GM23338 (cell line): ENCODE results near the gene FDXR. TPM values are rescaled to one million over a fixed set of nuclear protein-coding genes. Genes with fewer than 3 reads are reported as not detected.

Experiments
- ATAC-seq: fragments of 200-7000 bp; cut with Tn5 transposase; 3 replicates; pipeline ENCODE4 v1.9.1; 2020
- DNase-seq: peaks from one replicate; pipeline ENCODE4 v3.0.0-alpha.2; 2015; ENCODE audit warnings: low spot score
- H2AFZ ChIP-seq: fragments of 200-600 bp; sonication (generic); 2 replicates; pipeline ENCODE4 v1.8.0; 2016; ENCODE audit warnings: antibody characterized with exemption, mild to moderate bottlenecking, moderate library complexity
- H3F3A ChIP-seq: fragments of 200-600 bp; sonication (generic); replicated peaks from 2 replicates; pipeline ENCODE4 v1.8.0; 2017; ENCODE audit warnings: antibody characterized with exemption, mixed run types, low read depth
- H3K27ac ChIP-seq: fragments of 200-600 bp; sonication (generic); 2 replicates; pipeline ENCODE4 v1.6.1; 2016; ENCODE audit warnings: low read depth
- H3K27me3 ChIP-seq: fragments of 200-600 bp; sonication (generic); 2 replicates; pipeline ENCODE4 v1.8.0; 2016; ENCODE audit warnings: mild to moderate bottlenecking, mixed run types, moderate library complexity; ENCODE audit not compliant: insufficient read depth
- H3K36me3 ChIP-seq: fragments of 200-600 bp; sonication (generic); 2 replicates; pipeline ENCODE4 v1.8.0; 2016; ENCODE audit warnings: mild to moderate bottlenecking; ENCODE audit not compliant: insufficient read depth
- H3K4me1 ChIP-seq: fragments of 200-600 bp; sonication (generic); 2 replicates; pipeline ENCODE4 v1.8.0; 2016; ENCODE audit warnings: mild to moderate bottlenecking, moderate library complexity; ENCODE audit not compliant: insufficient read depth
- H3K4me2 ChIP-seq: fragments of 200-600 bp; sonication (generic); 2 replicates; pipeline ENCODE4 v1.7.1; 2017; ENCODE audit warnings: mixed run types
- H3K4me3 ChIP-seq: fragments of 200-600 bp; sonication (generic); 2 replicates; pipeline ENCODE4 v1.6.1; 2016; ENCODE audit warnings: mixed run types
- H3K79me2 ChIP-seq: fragments of 200-600 bp; sonication (generic); replicated peaks from 2 replicates; pipeline ENCODE4 v1.8.0; 2017; ENCODE audit warnings: mild to moderate bottlenecking; ENCODE audit not compliant: insufficient read depth
- H3K9me2 ChIP-seq: fragments of 200-600 bp; sonication (generic); 2 replicates; pipeline ENCODE4 v1.8.0; 2017; ENCODE audit not compliant: insufficient read depth
- H4K20me1 ChIP-seq: fragments of 200-600 bp; sonication (generic); replicated peaks from 2 replicates; pipeline ENCODE4 v1.8.0; 2017; ENCODE audit warnings: mild to moderate bottlenecking; ENCODE audit not compliant: insufficient read depth
- H3K27ac Mint-ChIP-seq: 2 replicates; pipeline ENCODE4 v1.8.0; 2020; ENCODE audit warnings: inconsistent platforms, mild to moderate bottlenecking, moderate library complexity, mixed read lengths
- H3K27me3 Mint-ChIP-seq: 3 replicates; pipeline ENCODE4 v1.8.0; 2022; ENCODE audit warnings: low read depth, mild to moderate bottlenecking, moderate library complexity, mixed read lengths, inconsistent platforms; ENCODE audit not compliant: insufficient read depth, poor library complexity
- H3K36me3 Mint-ChIP-seq: 3 replicates; pipeline ENCODE4 v1.8.0; 2021; ENCODE audit warnings: low read depth, mild to moderate bottlenecking, inconsistent platforms, moderate library complexity, mixed read lengths
- H3K4me1 Mint-ChIP-seq: 3 replicates; pipeline ENCODE4 v1.8.0; 2020; ENCODE audit warnings: mild to moderate bottlenecking, inconsistent platforms, mixed read lengths
- H3K4me3 Mint-ChIP-seq: 3 replicates; pipeline ENCODE4 v1.8.0; 2021; ENCODE audit warnings: moderate library complexity, mild to moderate bottlenecking, inconsistent platforms, mixed read lengths
- H3K9me3 Mint-ChIP-seq: 3 replicates; pipeline ENCODE4 v1.8.0; 2020; ENCODE audit warnings: moderate library complexity, mild to moderate bottlenecking, inconsistent platforms, mixed read lengths
- CREB1 ChIP-seq: fragments of 250-450 bp; sonication (Bioruptor Pico); IDR thresholded peaks from 2 replicates; pipeline ENCODE4 v1.5.0; 2020; ENCODE audit warnings: low read depth, mild to moderate bottlenecking, moderate library complexity
- EZH2 ChIP-seq: fragments of 200-600 bp; sonication (generic); IDR thresholded peaks from one replicate; pipeline ENCODE4 v1.8.0; 2017; ENCODE audit warnings: antibody characterized with exemption, mild to moderate bottlenecking, low read depth; ENCODE audit not compliant: unreplicated experiment
- JUNB ChIP-seq: IDR thresholded peaks from one replicate; pipeline ENCODE4 v1.6.1; 2016; ENCODE audit warnings: antibody characterized with exemption; ENCODE audit not compliant: unreplicated experiment
- NANOG ChIP-seq: IDR thresholded peaks from 2 replicates; pipeline ENCODE4 v1.6.1; 2016; ENCODE audit warnings: antibody characterized with exemption, borderline replicate concordance
- POLR2AphosphoS5 ChIP-seq: IDR thresholded peaks from 2 replicates; pipeline ENCODE4 v1.6.1; 2016; ENCODE audit warnings: antibody characterized with exemption, low read depth
- STAT1 ChIP-seq: IDR thresholded peaks from one replicate; pipeline ENCODE4 v1.6.1; 2016; ENCODE audit warnings: antibody characterized with exemption; ENCODE audit not compliant: unreplicated experiment
- ZNF114 ChIP-seq: fragments of 250-450 bp; sonication (Bioruptor Pico); IDR thresholded peaks from 2 replicates; pipeline ENCODE4 v1.5.0; 2020; ENCODE audit warnings: mild to moderate bottlenecking, moderate library complexity
- ZNF331 ChIP-seq: fragments of 250-450 bp; sonication (Bioruptor Pico); IDR thresholded peaks from 2 replicates; pipeline ENCODE4 v1.5.0; 2020; ENCODE audit warnings: low read depth, mild to moderate bottlenecking, moderate library complexity
- polyA plus RNA-seq: library from polyadenylated mRNA; unstranded; fragments of >200 nt; fragmentation: Nextera tagmentation; extraction: Ambion mirVana; gene quantifications from 2 replicates; pipeline ENCODE4 v1.2.1, GENCODE V29; 2016
- total RNA-seq: library from RNA; depleted of rRNA; stranded (reverse); fragments of >200 nt; shearing (Covaris generic); gene quantifications from 2 replicates; pipeline ENCODE4 v1.2.3, GENCODE V29; 2014
- TF ChIP-seq, protein P1 (sequence below), 2 experiments: fragments of 200-600 bp in 1 of 2; sonication (generic) in 1 of 2; conservative IDR thresholded peaks; 2 replicates each; pipeline versions ENCODE4 v1.5.1 to v1.6.1; 2016 to 2017; ENCODE audit warnings: antibody characterized with exemption in 2 of 2, low read depth in 2 of 2, mild to moderate bottlenecking in 2 of 2, moderate library complexity in 1 of 2
- TF ChIP-seq, protein P2 (sequence below): IDR thresholded peaks from one replicate; pipeline ENCODE4 v1.6.1; 2018; ENCODE audit warnings: antibody characterized with exemption; ENCODE audit not compliant: unreplicated experiment
- TF ChIP-seq, protein P3 (sequence below): fragments of 250-450 bp; sonication (Bioruptor Pico); IDR thresholded peaks from 2 replicates; pipeline ENCODE4 v1.5.0; 2020; ENCODE audit warnings: mild to moderate bottlenecking, moderate library complexity

FDXR gene
- total and polyA plus RNA-seq, 2 experiments from 2014 or later, result 21.7 to 33.1 TPM

DNA sequence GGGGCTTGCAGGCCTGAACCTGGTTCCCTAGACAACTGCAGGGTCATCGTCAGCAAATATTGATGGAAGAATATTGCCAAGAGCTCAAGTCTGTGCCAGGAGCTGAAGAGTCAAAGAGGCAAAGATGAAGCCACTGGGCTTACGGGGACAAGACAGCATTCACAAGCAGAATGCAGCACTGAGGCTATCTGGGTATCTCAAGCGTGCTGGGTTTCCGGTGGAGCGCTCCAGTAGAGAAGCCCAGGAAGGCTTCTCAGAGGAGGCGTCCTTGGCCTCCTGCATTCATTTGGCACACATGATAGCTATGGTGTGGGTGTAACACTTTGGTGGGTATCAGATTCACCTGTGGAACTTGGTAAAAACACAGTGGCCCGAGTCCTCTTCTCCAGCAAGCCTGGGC lies 17.8 kb upstream of the FDXR start (continued):
- no peak for TF ChIP-seq ZNF331
- TF ChIP-seq, protein P1, sequence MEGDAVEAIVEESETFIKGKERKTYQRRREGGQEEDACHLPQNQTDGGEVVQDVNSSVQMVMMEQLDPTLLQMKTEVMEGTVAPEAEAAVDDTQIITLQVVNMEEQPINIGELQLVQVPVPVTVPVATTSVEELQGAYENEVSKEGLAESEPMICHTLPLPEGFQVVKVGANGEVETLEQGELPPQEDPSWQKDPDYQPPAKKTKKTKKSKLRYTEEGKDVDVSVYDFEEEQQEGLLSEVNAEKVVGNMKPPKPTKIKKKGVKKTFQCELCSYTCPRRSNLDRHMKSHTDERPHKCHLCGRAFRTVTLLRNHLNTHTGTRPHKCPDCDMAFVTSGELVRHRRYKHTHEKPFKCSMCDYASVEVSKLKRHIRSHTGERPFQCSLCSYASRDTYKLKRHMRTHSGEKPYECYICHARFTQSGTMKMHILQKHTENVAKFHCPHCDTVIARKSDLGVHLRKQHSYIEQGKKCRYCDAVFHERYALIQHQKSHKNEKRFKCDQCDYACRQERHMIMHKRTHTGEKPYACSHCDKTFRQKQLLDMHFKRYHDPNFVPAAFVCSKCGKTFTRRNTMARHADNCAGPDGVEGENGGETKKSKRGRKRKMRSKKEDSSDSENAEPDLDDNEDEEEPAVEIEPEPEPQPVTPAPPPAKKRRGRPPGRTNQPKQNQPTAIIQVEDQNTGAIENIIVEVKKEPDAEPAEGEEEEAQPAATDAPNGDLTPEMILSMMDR (conservative IDR thresholded peaks at IDR 0.05; ENCODE audit: low read depth in 2 of 2), result no peak

DNA sequence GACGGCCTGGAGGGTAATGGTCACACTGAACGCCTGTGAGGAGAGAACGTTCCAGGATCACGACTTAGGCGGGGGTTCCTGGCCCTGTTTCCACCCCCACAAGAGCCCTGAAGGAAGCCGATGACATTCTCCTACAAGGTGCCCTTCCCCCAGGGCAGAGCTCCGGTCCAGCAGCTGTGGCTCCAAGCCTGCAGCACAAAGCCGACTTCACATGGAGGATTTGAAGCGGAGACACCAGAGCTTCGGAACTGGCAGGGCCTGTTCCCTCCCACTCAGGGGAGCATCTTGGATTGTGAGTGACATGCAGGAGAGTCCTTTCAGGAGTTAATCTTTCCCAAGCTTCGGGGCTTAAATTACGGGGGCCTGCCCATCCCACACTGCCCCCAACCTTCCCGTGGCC lies 15.7 kb upstream of the FDXR start:
- H2AFZ ChIP-seq, result no peak overlapping the region
- peaks cover 3% of the 10 kb centered on the region; the same call in 1 of the 2 replicates for H3K4me1 ChIP-seq
- H4K20me1 ChIP-seq, result no peaks in the 10 kb centered on the region
- Mint-ChIP-seq H3K36me3 (no peaks in the 10 kb centered on the region), H3K9me3 (no peaks in the 10 kb centered on the region), H3K27ac (no peak overlapping the region), H3K4me3 (no peak overlapping the region), H3K27me3 (peaks cover 32% of the 10 kb centered on the region), H3K4me1 (peaks cover 9% of the 10 kb centered on the region; the same call in 2 of the 3 replicates)
- H3K27me3 ChIP-seq, result peaks cover 25% of the 10 kb centered on the region
- ATAC-seq (no peak; the same call in 2 of the 3 replicates), DNase-seq (no peak)
- no peaks in the 10 kb centered on the region for H3F3A ChIP-seq
- H3K36me3 ChIP-seq, result no peaks in the 10 kb centered on the region
- no peak overlapping the region for H3K4me3 ChIP-seq
- no peaks in the 10 kb centered on the region for H3K9me2 ChIP-seq
- no peak overlapping the region for H3K27ac ChIP-seq
- no peaks in the 10 kb centered on the region for H3K79me2 ChIP-seq
- no peak overlapping the region for H3K4me2 ChIP-seq
- TF ChIP-seq STAT1 (no peak), ZNF331 (no peak), EZH2 (no peak), POLR2AphosphoS5 (no peak), ZNF114 (CRISPR knock-in tag) (no peak), CREB1 (CRISPR knock-in tag) (no peak), NANOG (no peak), JUNB (no peak)
- TF ChIP-seq, protein P2, sequence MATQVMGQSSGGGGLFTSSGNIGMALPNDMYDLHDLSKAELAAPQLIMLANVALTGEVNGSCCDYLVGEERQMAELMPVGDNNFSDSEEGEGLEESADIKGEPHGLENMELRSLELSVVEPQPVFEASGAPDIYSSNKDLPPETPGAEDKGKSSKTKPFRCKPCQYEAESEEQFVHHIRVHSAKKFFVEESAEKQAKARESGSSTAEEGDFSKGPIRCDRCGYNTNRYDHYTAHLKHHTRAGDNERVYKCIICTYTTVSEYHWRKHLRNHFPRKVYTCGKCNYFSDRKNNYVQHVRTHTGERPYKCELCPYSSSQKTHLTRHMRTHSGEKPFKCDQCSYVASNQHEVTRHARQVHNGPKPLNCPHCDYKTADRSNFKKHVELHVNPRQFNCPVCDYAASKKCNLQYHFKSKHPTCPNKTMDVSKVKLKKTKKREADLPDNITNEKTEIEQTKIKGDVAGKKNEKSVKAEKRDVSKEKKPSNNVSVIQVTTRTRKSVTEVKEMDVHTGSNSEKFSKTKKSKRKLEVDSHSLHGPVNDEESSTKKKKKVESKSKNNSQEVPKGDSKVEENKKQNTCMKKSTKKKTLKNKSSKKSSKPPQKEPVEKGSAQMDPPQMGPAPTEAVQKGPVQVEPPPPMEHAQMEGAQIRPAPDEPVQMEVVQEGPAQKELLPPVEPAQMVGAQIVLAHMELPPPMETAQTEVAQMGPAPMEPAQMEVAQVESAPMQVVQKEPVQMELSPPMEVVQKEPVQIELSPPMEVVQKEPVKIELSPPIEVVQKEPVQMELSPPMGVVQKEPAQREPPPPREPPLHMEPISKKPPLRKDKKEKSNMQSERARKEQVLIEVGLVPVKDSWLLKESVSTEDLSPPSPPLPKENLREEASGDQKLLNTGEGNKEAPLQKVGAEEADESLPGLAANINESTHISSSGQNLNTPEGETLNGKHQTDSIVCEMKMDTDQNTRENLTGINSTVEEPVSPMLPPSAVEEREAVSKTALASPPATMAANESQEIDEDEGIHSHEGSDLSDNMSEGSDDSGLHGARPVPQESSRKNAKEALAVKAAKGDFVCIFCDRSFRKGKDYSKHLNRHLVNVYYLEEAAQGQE, result no peak
- TF ChIP-seq, protein P1 (conservative IDR thresholded peaks at IDR 0.05; ENCODE audit: low read depth in 2 of 2), result no peak
- TF ChIP-seq, protein P3, sequence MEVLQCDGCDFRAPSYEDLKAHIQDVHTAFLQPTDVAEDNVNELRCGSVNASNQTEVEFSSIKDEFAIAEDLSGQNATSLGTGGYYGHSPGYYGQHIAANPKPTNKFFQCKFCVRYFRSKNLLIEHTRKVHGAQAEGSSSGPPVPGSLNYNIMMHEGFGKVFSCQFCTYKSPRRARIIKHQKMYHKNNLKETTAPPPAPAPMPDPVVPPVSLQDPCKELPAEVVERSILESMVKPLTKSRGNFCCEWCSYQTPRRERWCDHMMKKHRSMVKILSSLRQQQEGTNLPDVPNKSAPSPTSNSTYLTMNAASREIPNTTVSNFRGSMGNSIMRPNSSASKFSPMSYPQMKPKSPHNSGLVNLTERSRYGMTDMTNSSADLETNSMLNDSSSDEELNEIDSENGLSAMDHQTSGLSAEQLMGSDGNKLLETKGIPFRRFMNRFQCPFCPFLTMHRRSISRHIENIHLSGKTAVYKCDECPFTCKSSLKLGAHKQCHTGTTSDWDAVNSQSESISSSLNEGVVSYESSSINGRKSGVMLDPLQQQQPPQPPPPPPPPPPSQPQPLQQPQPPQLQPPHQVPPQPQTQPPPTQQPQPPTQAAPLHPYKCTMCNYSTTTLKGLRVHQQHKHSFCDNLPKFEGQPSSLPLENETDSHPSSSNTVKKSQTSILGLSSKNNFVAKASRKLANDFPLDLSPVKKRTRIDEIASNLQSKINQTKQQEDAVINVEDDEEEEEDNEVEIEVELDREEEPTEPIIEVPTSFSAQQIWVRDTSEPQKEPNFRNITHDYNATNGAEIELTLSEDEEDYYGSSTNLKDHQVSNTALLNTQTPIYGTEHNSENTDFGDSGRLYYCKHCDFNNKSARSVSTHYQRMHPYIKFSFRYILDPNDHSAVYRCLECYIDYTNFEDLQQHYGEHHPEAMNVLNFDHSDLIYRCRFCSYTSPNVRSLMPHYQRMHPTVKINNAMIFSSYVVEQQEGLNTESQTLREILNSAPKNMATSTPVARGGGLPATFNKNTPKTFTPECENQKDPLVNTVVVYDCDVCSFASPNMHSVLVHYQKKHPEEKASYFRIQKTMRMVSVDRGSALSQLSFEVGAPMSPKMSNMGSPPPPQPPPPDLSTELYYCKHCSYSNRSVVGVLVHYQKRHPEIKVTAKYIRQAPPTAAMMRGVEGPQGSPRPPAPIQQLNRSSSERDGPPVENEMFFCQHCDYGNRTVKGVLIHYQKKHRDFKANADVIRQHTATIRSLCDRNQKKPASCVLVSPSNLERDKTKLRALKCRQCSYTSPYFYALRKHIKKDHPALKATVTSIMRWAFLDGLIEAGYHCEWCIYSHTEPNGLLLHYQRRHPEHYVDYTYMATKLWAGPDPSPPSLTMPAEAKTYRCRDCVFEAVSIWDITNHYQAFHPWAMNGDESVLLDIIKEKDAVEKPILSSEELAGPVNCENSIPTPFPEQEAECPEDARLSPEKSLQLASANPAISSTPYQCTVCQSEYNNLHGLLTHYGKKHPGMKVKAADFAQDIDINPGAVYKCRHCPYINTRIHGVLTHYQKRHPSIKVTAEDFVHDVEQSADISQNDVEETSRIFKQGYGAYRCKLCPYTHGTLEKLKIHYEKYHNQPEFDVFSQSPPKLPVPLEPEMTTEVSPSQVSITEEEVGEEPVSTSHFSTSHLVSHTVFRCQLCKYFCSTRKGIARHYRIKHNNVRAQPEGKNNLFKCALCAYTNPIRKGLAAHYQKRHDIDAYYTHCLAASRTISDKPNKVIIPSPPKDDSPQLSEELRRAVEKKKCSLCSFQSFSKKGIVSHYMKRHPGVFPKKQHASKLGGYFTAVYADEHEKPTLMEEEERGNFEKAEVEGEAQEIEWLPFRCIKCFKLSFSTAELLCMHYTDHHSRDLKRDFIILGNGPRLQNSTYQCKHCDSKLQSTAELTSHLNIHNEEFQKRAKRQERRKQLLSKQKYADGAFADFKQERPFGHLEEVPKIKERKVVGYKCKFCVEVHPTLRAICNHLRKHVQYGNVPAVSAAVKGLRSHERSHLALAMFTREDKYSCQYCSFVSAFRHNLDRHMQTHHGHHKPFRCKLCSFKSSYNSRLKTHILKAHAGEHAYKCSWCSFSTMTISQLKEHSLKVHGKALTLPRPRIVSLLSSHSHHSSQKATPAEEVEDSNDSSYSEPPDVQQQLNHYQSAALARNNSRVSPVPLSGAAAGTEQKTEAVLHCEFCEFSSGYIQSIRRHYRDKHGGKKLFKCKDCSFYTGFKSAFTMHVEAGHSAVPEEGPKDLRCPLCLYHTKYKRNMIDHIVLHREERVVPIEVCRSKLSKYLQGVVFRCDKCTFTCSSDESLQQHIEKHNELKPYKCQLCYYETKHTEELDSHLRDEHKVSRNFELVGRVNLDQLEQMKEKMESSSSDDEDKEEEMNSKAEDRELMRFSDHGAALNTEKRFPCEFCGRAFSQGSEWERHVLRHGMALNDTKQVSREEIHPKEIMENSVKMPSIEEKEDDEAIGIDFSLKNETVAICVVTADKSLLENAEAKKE (CRISPR knock-in tag), result no peak
